ENCODE measurements around the gene ATP5PB.

The ATP5PB gene

DNA sequence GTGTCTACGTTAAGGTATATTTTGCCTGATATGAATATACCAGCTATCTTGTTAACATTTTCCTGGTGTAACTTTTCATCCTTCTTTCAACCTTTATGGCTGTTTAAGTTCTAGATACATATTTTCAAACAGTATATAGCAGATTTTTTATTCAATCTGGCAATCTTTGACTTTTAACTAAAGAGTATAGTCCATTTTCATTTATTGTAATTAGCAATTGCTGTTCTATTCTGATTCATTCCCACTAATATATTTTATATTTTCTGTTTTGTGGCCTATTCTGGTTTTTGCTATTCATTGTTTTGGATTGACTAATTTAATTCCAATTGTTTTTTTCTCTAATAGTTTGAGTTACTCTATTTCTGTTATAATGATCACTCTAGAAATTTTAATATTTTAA lies 17.2 kb downstream of the ATP5PB start:
- FAIRE-seq (no peak), DNase-seq (ENCODE audit: insufficient read length, low spot score) (no peak)
- no peak for TF ChIP-seq CTCF (IDR thresholded peaks at IDR 0.05; ENCODE audit: insufficient read depth, missing control alignments)

DNA sequence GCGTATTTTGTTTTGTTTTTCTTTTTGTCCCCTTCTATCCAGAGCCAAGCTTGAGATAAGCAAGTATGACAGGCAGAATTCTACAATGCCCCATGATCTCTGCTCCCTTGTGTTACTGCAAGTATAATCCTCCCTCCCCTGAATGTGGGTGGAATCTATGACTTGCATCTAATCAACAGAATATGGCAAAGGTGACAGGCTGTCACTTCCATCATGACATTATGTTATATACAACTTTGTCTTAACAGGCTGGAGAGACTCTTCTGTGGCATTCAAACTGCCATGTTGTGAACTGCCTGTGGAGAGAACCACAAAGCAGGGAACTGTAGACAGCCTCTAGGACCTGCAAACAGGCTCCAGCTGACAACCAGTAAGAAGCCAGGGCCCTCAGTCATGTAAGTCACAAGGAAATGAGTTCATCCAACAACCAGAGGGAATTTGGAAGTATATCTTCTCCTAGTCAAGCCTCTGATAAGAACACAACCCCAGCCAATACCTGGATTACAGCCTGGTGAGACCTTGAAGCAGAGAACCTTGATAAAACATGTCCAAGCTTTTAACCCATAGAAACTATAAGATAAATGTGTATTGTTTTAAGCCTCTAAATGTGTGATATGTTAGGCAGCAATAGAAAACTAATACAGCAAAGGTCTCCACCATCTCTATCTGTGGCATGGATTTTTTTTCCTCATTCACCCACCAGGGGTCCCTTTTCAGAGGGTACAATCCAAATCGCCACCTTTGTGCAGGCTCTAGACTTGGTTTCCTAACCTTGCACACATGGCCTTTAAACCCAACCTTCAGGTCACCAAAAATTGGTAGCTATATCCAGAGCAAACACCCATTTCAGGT lies 18.8 kb downstream of the ATP5PB start:
- FAIRE-seq (no peak), DNase-seq (ENCODE audit: insufficient read length, low spot score) (no peak)
- TF ChIP-seq CTCF (IDR thresholded peaks at IDR 0.05; ENCODE audit: insufficient read depth, missing control alignments): no peak

DNA sequence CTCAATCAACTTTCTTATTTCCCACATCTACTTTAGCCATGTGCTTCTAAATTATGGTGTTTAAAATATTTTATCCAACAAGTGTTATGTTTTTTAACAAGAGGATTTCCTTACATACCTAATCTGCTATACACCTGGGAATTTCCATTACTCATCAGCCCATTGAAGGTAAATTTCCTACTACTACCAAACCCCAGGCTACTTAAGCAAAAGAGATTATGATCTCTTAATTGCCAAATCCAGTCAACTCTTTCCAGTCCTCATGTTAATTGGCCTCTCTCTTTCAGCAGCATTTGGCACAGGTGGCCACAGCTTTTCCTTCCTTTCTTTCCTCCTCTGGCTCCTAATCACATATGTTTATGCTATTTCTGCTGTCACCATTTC lies 19.4 kb downstream of the ATP5PB start:
- no peak for TF ChIP-seq CTCF (IDR thresholded peaks at IDR 0.05; ENCODE audit: insufficient read depth, missing control alignments)
- no peak for FAIRE-seq
- no peak for DNase-seq (ENCODE audit: insufficient read length, low spot score)

GRCh38 chr1:111469539-111469938 lies 20.3 kb downstream of the ATP5PB start:
- DNase-seq (ENCODE audit: insufficient read length, low spot score) (no peak), FAIRE-seq (no peak)
- TF ChIP-seq CTCF (IDR thresholded peaks at IDR 0.05; ENCODE audit: insufficient read depth, missing control alignments): no peak

DNA sequence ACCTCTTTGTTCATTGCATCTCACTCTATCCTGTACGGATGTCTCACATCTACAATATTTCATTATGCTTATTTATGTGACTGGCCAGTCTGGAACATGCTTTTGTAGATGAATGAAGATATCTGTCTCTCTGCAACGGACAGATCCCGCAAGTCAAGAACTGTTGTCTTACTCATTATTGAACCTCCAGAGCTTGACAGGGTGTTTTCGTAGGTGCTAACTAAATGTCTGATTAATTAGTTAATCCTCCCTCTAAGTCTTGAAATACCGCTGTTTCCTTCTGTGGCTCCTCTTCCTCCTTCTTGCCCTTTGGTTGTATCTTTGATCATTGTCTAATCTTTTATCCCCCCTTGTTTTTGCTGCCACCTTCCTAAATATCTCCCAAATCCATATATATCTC lies 21.3 kb downstream of the ATP5PB start:
- DNase-seq (ENCODE audit: insufficient read length, low spot score) (no peak), FAIRE-seq (no peak)
- TF ChIP-seq CTCF (IDR thresholded peaks at IDR 0.05; ENCODE audit: insufficient read depth, missing control alignments): no peak

- no peak for TF ChIP-seq CTCF (IDR thresholded peaks at IDR 0.05; ENCODE audit: insufficient read depth, missing control alignments)
- FAIRE-seq: no peak
- no peak for DNase-seq (ENCODE audit: insufficient read length, low spot score)
These were observed 21.7 kb downstream of the ATP5PB start for GRCh38 chr1:111471012-111471411.

DNA sequence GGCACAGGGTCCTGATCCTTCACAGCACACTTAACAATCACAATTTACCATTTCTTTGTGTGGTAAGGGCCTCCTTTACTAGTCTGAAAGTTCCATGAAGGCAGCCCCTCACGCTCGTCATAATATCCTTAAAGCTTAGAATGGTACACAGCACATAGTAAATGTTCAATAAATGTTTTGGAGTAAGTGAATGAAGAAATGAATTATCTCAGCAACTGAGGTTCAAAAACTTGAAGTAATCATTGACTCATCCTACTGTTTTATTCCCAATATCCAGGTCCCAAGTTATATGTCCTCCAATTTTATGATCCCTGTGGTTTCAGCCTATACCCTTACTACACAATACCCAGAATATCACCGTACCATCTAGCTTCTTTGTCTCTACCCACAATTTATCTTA lies 22.3 kb downstream of the ATP5PB start:
- no peak for TF ChIP-seq CTCF (IDR thresholded peaks at IDR 0.05; ENCODE audit: insufficient read depth, missing control alignments)
- DNase-seq (ENCODE audit: insufficient read length, low spot score) (no peak), FAIRE-seq (no peak)
